Keratinocyte (primary cell): ENCODE data around the gene CAMSAP1. TPM values are rescaled to one million over a fixed set of nuclear protein-coding genes. Genes with fewer than 3 reads are reported as not detected.
A peak's percentile ranks its signal among the peaks of the same experiment; 100 is the strongest.

Experiments used
- DNase-seq: peaks from one replicate; pipeline ENCODE4 v3.0.0-alpha.2; 2011; ENCODE audit warnings: low read depth, missing footprints, low spot score
- FAIRE-seq: peaks from 2 replicates; lab custom pipeline; 2011; peaks lifted over from hg19 to GRCh38; lab: Jason Lieb, UNC
- H2AFZ ChIP-seq: 2 replicates; pipeline ENCODE4 v1.6.0; 2012; ENCODE audit warnings: low read length, control low read depth, inconsistent platforms; ENCODE audit not compliant: control insufficient read depth
- H3K27ac ChIP-seq: 2 replicates; pipeline ENCODE4 v1.5.1; 2011; ENCODE audit warnings: low read length; ENCODE audit not compliant: control insufficient read depth, insufficient read depth
- H3K27me3 ChIP-seq: 3 replicates; pipeline ENCODE4 v1.6.0; 2011; ENCODE audit warnings: low read length; ENCODE audit not compliant: control insufficient read depth, insufficient read depth; ENCODE audit errors: extremely low read depth
- H3K36me3 ChIP-seq, 2 experiments: 2 replicates in 1 of 2; 3 replicates in 1 of 2; pipeline ENCODE4 v1.5.1; 2011; ENCODE audit warnings: low read length in 2 of 2, mild to moderate bottlenecking in 1 of 2; ENCODE audit not compliant: control insufficient read depth in 2 of 2, insufficient read depth in 2 of 2; ENCODE audit errors: extremely low read depth in 1 of 2
- H3K4me1 ChIP-seq: 3 replicates; pipeline ENCODE4 v1.5.1; 2011; ENCODE audit warnings: low read length; ENCODE audit not compliant: control insufficient read depth, insufficient read depth; ENCODE audit errors: extremely low read depth
- H3K4me2 ChIP-seq: 3 replicates; pipeline ENCODE4 v1.6.0; 2011; ENCODE audit warnings: low read depth, low read length; ENCODE audit not compliant: control insufficient read depth, insufficient read depth; ENCODE audit errors: extremely low read depth
- H3K4me3 ChIP-seq, 3 experiments: fragments of 200-600 bp in 1 of 3; sonication (generic) in 1 of 3; 2 replicates in 2 of 3; 3 replicates in 1 of 3; pipeline ENCODE4 v1.5.1; 2011 to 2016; ENCODE audit warnings: low read length in 3 of 3, mild to moderate bottlenecking in 3 of 3, control low read depth in 2 of 3, inconsistent platforms in 1 of 3, low read depth in 1 of 3, mixed read lengths in 1 of 3, mixed run types in 1 of 3, moderate library complexity in 1 of 3; ENCODE audit not compliant: control insufficient read depth in 2 of 3, insufficient read depth in 2 of 3; ENCODE audit errors: extremely low read depth in 1 of 3
- H3K79me2 ChIP-seq: 2 replicates; pipeline ENCODE4 v1.6.0; 2012; ENCODE audit warnings: low read length; ENCODE audit not compliant: control insufficient read depth, insufficient read depth
- H3K9ac ChIP-seq: 3 replicates; pipeline ENCODE4 v1.6.0; 2011; ENCODE audit warnings: low read length; ENCODE audit not compliant: control insufficient read depth, insufficient read depth; ENCODE audit errors: extremely low read depth
- H3K9me1 ChIP-seq: 3 replicates; pipeline ENCODE4 v1.6.0; 2011; ENCODE audit warnings: low read length; ENCODE audit not compliant: control insufficient read depth, insufficient read depth; ENCODE audit errors: extremely low read depth
- H3K9me3 ChIP-seq: 2 replicates; pipeline ENCODE4 v1.5.1; 2012; ENCODE audit warnings: low read depth, low read length; ENCODE audit not compliant: control insufficient read depth
- H4K20me1 ChIP-seq: 3 replicates; pipeline ENCODE4 v1.6.0; 2011; ENCODE audit warnings: low read length; ENCODE audit not compliant: control insufficient read depth, insufficient read depth; ENCODE audit errors: extremely low read depth
- CTCF ChIP-seq, 3 experiments: IDR thresholded peaks in 1 of 3; conservative IDR thresholded peaks in 1 of 3; optimal IDR thresholded peaks in 1 of 3; 2 replicates in 2 of 3; 3 replicates in 1 of 3; pipeline versions ENCODE3 to v1.5.1; 2011; ENCODE audit warnings: low read length in 3 of 3, mild to moderate bottlenecking in 3 of 3, moderate library complexity in 2 of 3, control low read depth in 1 of 3, inconsistent platforms in 1 of 3; ENCODE audit not compliant: insufficient read depth in 2 of 3; ENCODE audit errors: extremely low read depth in 1 of 3
- EZH2 ChIP-seq: IDR thresholded peaks from one replicate; pipeline ENCODE4 v1.6.1; 2012; ENCODE audit warnings: inconsistent platforms, mild to moderate bottlenecking, low read length, moderate library complexity
- dilution Hi-C: fragments of 300-500 bp; cut with MboI; formaldehyde crosslinking; loops from one replicate; pipeline ENCODE4 v1.7.0; 2020; ENCODE audit warnings: low sequenced_read_pairs; ENCODE audit not compliant: extremely low pct_ligation_motif_present
- polyA plus RNA-seq, 5 experiments: library from polyadenylated mRNA; depleted of rRNA in 3 of 5; stranded (reverse) in 3 of 5; stranded (forward) in 1 of 5; unstranded in 1 of 5; fragments of >200 nt; gene quantifications; 1 replicate in 1 of 5; 2 replicates in 3 of 5; 3 replicates in 1 of 5; pipeline versions ENCODE4 v1.2.1 to v1.2.3, GENCODE V29; 2011 to 2012; ENCODE audit warnings: missing spikeins in 2 of 5, low read depth in 1 of 5, low replicate concordance in 1 of 5

Gene CAMSAP1
- polyA plus RNA-seq, 1 donor (not counting 4 experiments of a cell fraction or from before 2014, with no cell fraction given), result 8.3 TPM

GRCh38 chr9:135906291-135907005 lies 898 bp downstream of the CAMSAP1 start:
- Histone ChIP-seq H3K27ac (peak overlapping the region; percentile 94), H3K79me2 (peaks cover 47% of the 10 kb centered on the region), H3K9me1 (peaks cover 2% of the 10 kb centered on the region), H3K4me1 (peaks cover 48% of the 10 kb centered on the region), H3K4me2 (peak overlapping the region; percentile 89), H3K9ac (peak overlapping the region; percentile 84), H4K20me1 (no peaks in the 10 kb centered on the region), H3K9me3 (no peaks in the 10 kb centered on the region), H3K27me3 (no peaks in the 10 kb centered on the region), H2AFZ (no peak overlapping the region), H3K36me3 (peaks cover 12 to 15% of the 10 kb centered on the region in 2 experiments), H3K4me3 (peak overlapping the region; percentile 53 to 64 (median 60))
- FAIRE-seq (no peak), DNase-seq (no peak)
- TF ChIP-seq CTCF (optimal IDR thresholded peaks at IDR 0.05 in 1 of 3, IDR thresholded peaks at IDR 0.05 in 1 of 3, conservative IDR thresholded peaks at IDR 0.05 in 1 of 3; ENCODE audit: extremely low read depth in 1 of 3, insufficient read depth in 2 of 3, low read length in 3 of 3) (no peak), EZH2 (no peak)
- dilution Hi-C loops, result no loop called here

- Histone ChIP-seq H3K9me1 (peaks cover 2% of the 10 kb centered on the region), H2AFZ (no peak overlapping the region), H3K27ac (peak overlapping the region; percentile 94), H3K9me3 (no peaks in the 10 kb centered on the region), H3K79me2 (peaks cover 55% of the 10 kb centered on the region), H3K4me1 (peaks cover 48% of the 10 kb centered on the region), H4K20me1 (no peaks in the 10 kb centered on the region), H3K9ac (peak overlapping the region; percentile 84), H3K36me3 (peaks cover 4 to 9% of the 10 kb centered on the region in 2 experiments), H3K4me2 (peak overlapping the region; percentile 89), H3K4me3 (peak overlapping the region; percentile 53 to 64 (median 60)), H3K27me3 (no peaks in the 10 kb centered on the region)
- TF ChIP-seq EZH2, result no peak
- TF ChIP-seq CTCF (optimal IDR thresholded peaks at IDR 0.05 in 1 of 3, IDR thresholded peaks at IDR 0.05 in 1 of 3, conservative IDR thresholded peaks at IDR 0.05 in 1 of 3; ENCODE audit: extremely low read depth in 1 of 3, insufficient read depth in 2 of 3, low read length in 3 of 3), result no peak
- FAIRE-seq (no peak), DNase-seq (no peak)
- dilution Hi-C loops, result no loop called here
Measured at GRCh38 chr9:135905380-135906258, 1.7 kb downstream of the CAMSAP1 start.
